Measurements from ENCODE around the gene ZCCHC24.

- TF ChIP-seq YY1 (IDR thresholded peaks at IDR 0.05; ENCODE audit: insufficient read depth, insufficient read length) = no peak
- no peak for TF ChIP-seq SUZ12 (IDR thresholded peaks at IDR 0.05; ENCODE audit: extremely low read depth, insufficient read depth, insufficient read length)
- TF ChIP-seq ZNF274 (IDR thresholded peaks at IDR 0.05; ENCODE audit: low read depth, low read length) = no peak
Measured at GRCh38 chr10:79383974-79384606, 61.3 kb downstream of the ZCCHC24 start.

Measured in NT2/D1 (cell line).